SK-N-SH (cell line): ENCODE measurements around the gene TBC1D10B. TPM values are rescaled to one million over a fixed set of nuclear protein-coding genes. Genes with fewer than 3 reads are reported as not detected.

Experiments
- CTCF ChIA-PET: fragments of 300-600, 350-600 bp; formaldehyde crosslinking; extraction: SDS; loops from one replicate; lab custom pipeline; 2021; lab: Yijun Ruan, JAX
- POLR2A ChIA-PET: fragments of 350-600 bp; sonication (Branson Sonifier 250); formaldehyde crosslinking; extraction: SDS; loops from one replicate; lab custom pipeline; 2020; ENCODE audit warnings: antibody characterized with exemption, inconsistent platforms; lab: Yijun Ruan, JAX
- DNase-seq: peaks from one replicate; pipeline ENCODE4 v3.0.0; 2012
- H2AFZ ChIP-seq: fragments of 200-600 bp; sonication (generic); 2 replicates; pipeline ENCODE4 v1.8.1; 2016; ENCODE audit warnings: antibody characterized with exemption, mild to moderate bottlenecking, low read depth
- H3F3A ChIP-seq: fragments of 200-600 bp; sonication (generic); replicated peaks from 2 replicates; pipeline ENCODE3; 2016; ENCODE audit warnings: antibody characterized with exemption, mild to moderate bottlenecking; ENCODE audit not compliant: insufficient read depth
- H3K27ac ChIP-seq, 2 experiments: fragments of 200-500 bp in 1 of 2; fragments of 200-600 bp in 1 of 2; sonication (Bioruptor generic) in 1 of 2; sonication (generic), shearing (Covaris generic) in 1 of 2; 2 replicates each; pipeline versions ENCODE4 v1.5.1 to v1.6.1; 2014 to 2016; ENCODE audit warnings: low read depth in 2 of 2, inconsistent platforms in 1 of 2, low read length in 1 of 2, mild to moderate bottlenecking in 1 of 2, mixed read lengths in 1 of 2
- H3K27me3 ChIP-seq: fragments of 200-600 bp; sonication (generic), shearing (Covaris generic); 2 replicates; pipeline ENCODE4 v1.6.1; 2016; ENCODE audit warnings: mixed run types; ENCODE audit not compliant: insufficient read depth
- H3K36me3 ChIP-seq, 2 experiments: fragments of 200-500 bp in 1 of 2; fragments of 200-600 bp in 1 of 2; sonication (Bioruptor generic) in 1 of 2; sonication (generic) in 1 of 2; replicated peaks in 1 of 2; 2 replicates each; pipeline versions ENCODE3 to v1.5.1; 2014 to 2016; ENCODE audit warnings: low read length in 1 of 2, mild to moderate bottlenecking in 1 of 2; ENCODE audit not compliant: insufficient read depth in 2 of 2, control insufficient read depth in 1 of 2
- H3K4me1 ChIP-seq, 2 experiments: fragments of 200-500 bp in 1 of 2; fragments of 200-600 bp in 1 of 2; sonication (Bioruptor generic) in 1 of 2; sonication (generic), shearing (Covaris generic) in 1 of 2; 2 replicates each; pipeline versions ENCODE4 v1.5.1 to v1.6.1; 2014 to 2016; ENCODE audit warnings: low read depth in 1 of 2, low read length in 1 of 2, mixed run types in 1 of 2; ENCODE audit not compliant: insufficient read depth in 2 of 2, control insufficient read depth in 1 of 2
- H3K4me2 ChIP-seq: fragments of 200-600 bp; sonication (generic), shearing (Covaris generic); 2 replicates; pipeline ENCODE4 v1.6.1; 2017; ENCODE audit warnings: mixed run types
- H3K4me3 ChIP-seq, 2 experiments: fragments of 200-500 bp in 1 of 2; fragments of 200-600 bp in 1 of 2; sonication (Bioruptor generic) in 1 of 2; sonication (generic), shearing (Covaris generic) in 1 of 2; 2 replicates each; pipeline versions ENCODE4 v1.5.1 to v1.8.1; 2014 to 2016; ENCODE audit warnings: low read depth in 2 of 2, inconsistent platforms in 1 of 2, low read length in 1 of 2, mild to moderate bottlenecking in 1 of 2, mixed read lengths in 1 of 2, moderate library complexity in 1 of 2
- H3K79me2 ChIP-seq: fragments of 200-600 bp; sonication (generic); 2 replicates; pipeline ENCODE4 v1.8.1; 2017; ENCODE audit warnings: mild to moderate bottlenecking; ENCODE audit not compliant: insufficient read depth
- H3K9ac ChIP-seq: fragments of 200-600 bp; sonication (generic); 2 replicates; pipeline ENCODE4 v1.6.1; 2017; ENCODE audit warnings: mixed run types
- H3K9me2 ChIP-seq: fragments of 200-600 bp; sonication (generic); 2 replicates; pipeline ENCODE4 v1.6.1; 2017; ENCODE audit warnings: mixed run types
- H3K9me3 ChIP-seq: fragments of 200-600 bp; sonication (generic); 2 replicates; pipeline ENCODE4 v1.6.1; 2017; ENCODE audit warnings: mixed run types, mild to moderate bottlenecking, moderate library complexity
- H4K20me1 ChIP-seq: fragments of 200-600 bp; sonication (generic); 2 replicates; pipeline ENCODE4 v1.6.1; 2017; ENCODE audit warnings: mild to moderate bottlenecking, mixed run types; ENCODE audit not compliant: insufficient read depth
- CTCF ChIP-seq: fragments of 200-600 bp; sonication (generic); IDR thresholded peaks from 2 replicates; pipeline ENCODE4 v1.6.1; 2017; ENCODE audit warnings: antibody characterized with exemption, mild to moderate bottlenecking, moderate library complexity
- ELF1 ChIP-seq: IDR thresholded peaks from 2 replicates; pipeline ENCODE4 v1.4.0; 2012
- MAX ChIP-seq: IDR thresholded peaks from 2 replicates; pipeline ENCODE4 v1.4.0; 2012; ENCODE audit warnings: low read depth
- NRF1 ChIP-seq: IDR thresholded peaks from 2 replicates; pipeline ENCODE4 v1.6.1; 2012; ENCODE audit warnings: low read depth, mild to moderate bottlenecking, low read length
- SIN3A ChIP-seq: IDR thresholded peaks from 2 replicates; pipeline ENCODE4 v1.6.1; 2012; ENCODE audit warnings: low read depth, mild to moderate bottlenecking, low read length, moderate library complexity, borderline replicate concordance
- TAF1 ChIP-seq: IDR thresholded peaks from 2 replicates; pipeline ENCODE4 v1.6.1; 2012; ENCODE audit warnings: low read depth, mild to moderate bottlenecking, low read length, moderate library complexity, borderline replicate concordance
- TCF12 ChIP-seq: IDR thresholded peaks from 2 replicates; pipeline ENCODE4 v1.4.0; 2012
- TEAD4 ChIP-seq: IDR thresholded peaks from 2 replicates; pipeline ENCODE4 v1.4.0; 2012; ENCODE audit warnings: mild to moderate bottlenecking, borderline replicate concordance; ENCODE audit not compliant: insufficient read depth
- USF2 ChIP-seq: fragments of 150-350 bp; IDR thresholded peaks from 2 replicates; pipeline ENCODE4 v1.6.1; 2017; ENCODE audit warnings: antibody characterized with exemption, low read length, low read depth, borderline replicate concordance
- YY1 ChIP-seq: IDR thresholded peaks from 2 replicates; pipeline ENCODE4 v1.4.0; 2012; ENCODE audit warnings: low read depth, mild to moderate bottlenecking
- WGBS: methylation state at CpG from one replicate; pipeline ENCODE4 v1.1.6; 2017; ENCODE audit warnings: low lambda C conversion rate; 5-methylcytosine and 5-hydroxymethylcytosine counted together
- polyA plus RNA-seq, 3 experiments: library from polyadenylated mRNA; depleted of rRNA; stranded (reverse); fragments of >200 nt; gene quantifications; 2 replicates each; pipeline ENCODE4 v1.2.3, GENCODE V29; 2012
- TF ChIP-seq, protein P1 (sequence below): IDR thresholded peaks from 2 replicates; pipeline ENCODE4 v1.4.0; 2012; ENCODE audit warnings: low read depth, borderline replicate concordance
- TF ChIP-seq, protein P2 (sequence below): IDR thresholded peaks from 2 replicates; pipeline ENCODE4 v1.4.0; 2012; ENCODE audit warnings: low read depth, borderline replicate concordance
- TF ChIP-seq, protein P3 (sequence below): IDR thresholded peaks from 2 replicates; pipeline ENCODE4 v1.6.1; 2012; ENCODE audit warnings: mild to moderate bottlenecking, low read depth, low read length, moderate library complexity

Gene TBC1D10B
- polyA plus RNA-seq, 1 of the 3 experiments (the other 2 are of a cell fraction): 20.5 TPM

- Histone ChIP-seq H3K36me3 (peaks cover 22 to 37% of the 10 kb centered on the region in 2 experiments), H3K4me1 (peaks cover 18 to 23% of the 10 kb centered on the region in 2 experiments; a peak in 3 of 4 replicates), H4K20me1 (peaks cover 21% of the 10 kb centered on the region), H3K9ac (no peak overlapping the region), H3K4me2 (no peak overlapping the region), H3K79me2 (peaks cover 26% of the 10 kb centered on the region), H3K9me2 (no peaks in the 10 kb centered on the region), H3F3A (peaks cover 13% of the 10 kb centered on the region), H3K27me3 (no peaks in the 10 kb centered on the region), H3K9me3 (no peaks in the 10 kb centered on the region), H3K4me3 (no peak overlapping the region), H3K27ac (peak overlapping the region in 1 of 2 experiments; percentile 26; a peak in 1 of 4 replicates), H2AFZ (no peak overlapping the region)
- DNase-seq: no peak
- ChIA-PET POLR2A (interaction anchor here (0.6 kb wide), 1 partner anchor 1422 kb away, joined by 3 read pairs; no protein-coding TSS in a partner anchor), CTCF (interaction anchor here (2.3 kb wide), 1 partner anchor 59 kb away, joined by 8 read pairs; no protein-coding TSS in a partner anchor)
- TF ChIP-seq USF2 (no peak), TEAD4 (no peak), TAF1 (no peak), YY1 (no peak), MAX (no peak), NRF1 (no peak)
- TF ChIP-seq, protein P1, sequence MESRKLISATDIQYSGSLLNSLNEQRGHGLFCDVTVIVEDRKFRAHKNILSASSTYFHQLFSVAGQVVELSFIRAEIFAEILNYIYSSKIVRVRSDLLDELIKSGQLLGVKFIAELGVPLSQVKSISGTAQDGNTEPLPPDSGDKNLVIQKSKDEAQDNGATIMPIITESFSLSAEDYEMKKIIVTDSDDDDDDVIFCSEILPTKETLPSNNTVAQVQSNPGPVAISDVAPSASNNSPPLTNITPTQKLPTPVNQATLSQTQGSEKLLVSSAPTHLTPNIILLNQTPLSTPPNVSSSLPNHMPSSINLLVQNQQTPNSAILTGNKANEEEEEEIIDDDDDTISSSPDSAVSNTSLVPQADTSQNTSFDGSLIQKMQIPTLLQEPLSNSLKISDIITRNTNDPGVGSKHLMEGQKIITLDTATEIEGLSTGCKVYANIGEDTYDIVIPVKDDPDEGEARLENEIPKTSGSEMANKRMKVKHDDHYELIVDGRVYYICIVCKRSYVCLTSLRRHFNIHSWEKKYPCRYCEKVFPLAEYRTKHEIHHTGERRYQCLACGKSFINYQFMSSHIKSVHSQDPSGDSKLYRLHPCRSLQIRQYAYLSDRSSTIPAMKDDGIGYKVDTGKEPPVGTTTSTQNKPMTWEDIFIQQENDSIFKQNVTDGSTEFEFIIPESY: no peak
- WGBS: 85% methylated on average over 3 of the region's 3 CpGs
Measured at GRCh38 chr16:30350134-30350871, 20.0 kb downstream of the TBC1D10B start.

DNA sequence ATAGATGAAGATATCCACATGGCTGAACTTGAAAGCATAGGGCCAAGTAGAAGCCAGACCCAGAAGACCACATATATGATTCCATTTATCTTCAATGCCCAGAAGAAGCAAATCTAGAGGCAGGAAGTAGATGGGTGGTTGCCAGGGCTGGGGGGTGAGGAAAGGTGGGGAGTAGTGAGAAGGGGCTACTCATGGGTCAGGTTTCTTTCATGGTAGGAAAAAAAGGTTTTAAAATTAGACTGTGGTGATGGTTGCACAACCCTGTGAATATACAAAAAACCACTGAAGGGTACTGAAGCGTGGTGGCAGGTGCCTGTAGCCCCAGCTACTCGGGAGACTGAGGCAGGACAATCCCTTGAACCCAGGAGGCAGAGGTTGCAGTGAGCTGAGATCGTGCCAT, 20.6 kb downstream of the TBC1D10B start:
- Histone ChIP-seq H3K4me2 (no peak overlapping the region), H3K36me3 (peaks cover 22 to 37% of the 10 kb centered on the region in 2 experiments), H2AFZ (no peak overlapping the region), H3K9ac (no peak overlapping the region), H4K20me1 (peaks cover 21% of the 10 kb centered on the region), H3K9me2 (no peaks in the 10 kb centered on the region), H3K4me1 (peaks cover 18 to 23% of the 10 kb centered on the region in 2 experiments; a peak in 3 of 4 replicates), H3K9me3 (no peaks in the 10 kb centered on the region), H3K27me3 (no peaks in the 10 kb centered on the region), H3K27ac (no peak overlapping the region), H3F3A (peaks cover 13% of the 10 kb centered on the region), H3K79me2 (peaks cover 22% of the 10 kb centered on the region), H3K4me3 (no peak overlapping the region)
- ChIA-PET POLR2A (interaction anchor here (0.6 kb wide), 1 partner anchor 1421 kb away, joined by 3 read pairs; no protein-coding TSS in a partner anchor), CTCF (interaction anchor here (2.3 kb wide), 1 partner anchor 60 kb away, joined by 8 read pairs; no protein-coding TSS in a partner anchor)
- 86% methylated on average over 3 of the region's 3 CpGs for WGBS
- DNase-seq: no peak
- TF ChIP-seq, protein P2, sequence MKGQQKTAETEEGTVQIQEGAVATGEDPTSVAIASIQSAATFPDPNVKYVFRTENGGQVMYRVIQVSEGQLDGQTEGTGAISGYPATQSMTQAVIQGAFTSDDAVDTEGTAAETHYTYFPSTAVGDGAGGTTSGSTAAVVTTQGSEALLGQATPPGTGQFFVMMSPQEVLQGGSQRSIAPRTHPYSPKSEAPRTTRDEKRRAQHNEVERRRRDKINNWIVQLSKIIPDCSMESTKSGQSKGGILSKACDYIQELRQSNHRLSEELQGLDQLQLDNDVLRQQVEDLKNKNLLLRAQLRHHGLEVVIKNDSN: no peak
- TF ChIP-seq, protein P1: no peak
- TF ChIP-seq CTCF (no peak), TCF12 (no peak), SIN3A (no peak), ELF1 (no peak)
- TF ChIP-seq, protein P3, sequence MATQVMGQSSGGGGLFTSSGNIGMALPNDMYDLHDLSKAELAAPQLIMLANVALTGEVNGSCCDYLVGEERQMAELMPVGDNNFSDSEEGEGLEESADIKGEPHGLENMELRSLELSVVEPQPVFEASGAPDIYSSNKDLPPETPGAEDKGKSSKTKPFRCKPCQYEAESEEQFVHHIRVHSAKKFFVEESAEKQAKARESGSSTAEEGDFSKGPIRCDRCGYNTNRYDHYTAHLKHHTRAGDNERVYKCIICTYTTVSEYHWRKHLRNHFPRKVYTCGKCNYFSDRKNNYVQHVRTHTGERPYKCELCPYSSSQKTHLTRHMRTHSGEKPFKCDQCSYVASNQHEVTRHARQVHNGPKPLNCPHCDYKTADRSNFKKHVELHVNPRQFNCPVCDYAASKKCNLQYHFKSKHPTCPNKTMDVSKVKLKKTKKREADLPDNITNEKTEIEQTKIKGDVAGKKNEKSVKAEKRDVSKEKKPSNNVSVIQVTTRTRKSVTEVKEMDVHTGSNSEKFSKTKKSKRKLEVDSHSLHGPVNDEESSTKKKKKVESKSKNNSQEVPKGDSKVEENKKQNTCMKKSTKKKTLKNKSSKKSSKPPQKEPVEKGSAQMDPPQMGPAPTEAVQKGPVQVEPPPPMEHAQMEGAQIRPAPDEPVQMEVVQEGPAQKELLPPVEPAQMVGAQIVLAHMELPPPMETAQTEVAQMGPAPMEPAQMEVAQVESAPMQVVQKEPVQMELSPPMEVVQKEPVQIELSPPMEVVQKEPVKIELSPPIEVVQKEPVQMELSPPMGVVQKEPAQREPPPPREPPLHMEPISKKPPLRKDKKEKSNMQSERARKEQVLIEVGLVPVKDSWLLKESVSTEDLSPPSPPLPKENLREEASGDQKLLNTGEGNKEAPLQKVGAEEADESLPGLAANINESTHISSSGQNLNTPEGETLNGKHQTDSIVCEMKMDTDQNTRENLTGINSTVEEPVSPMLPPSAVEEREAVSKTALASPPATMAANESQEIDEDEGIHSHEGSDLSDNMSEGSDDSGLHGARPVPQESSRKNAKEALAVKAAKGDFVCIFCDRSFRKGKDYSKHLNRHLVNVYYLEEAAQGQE: no peak
